Measurements from ENCODE around the gene TNRC6A.
"Not testable (repeated sequence)": the region's sequence is repeated elsewhere in the genome, so short reads cannot be mapped to it uniquely, and the experiment has no call there.

TNRC6A gene

GRCh38 chr16:24807301-24807700 lies 77.8 kb downstream of the TNRC6A start:
- ChIA-PET POLR2A (ENCODE audit: low non-redundant PET) (no interaction called here), CTCF (no interaction called here)
- H3K27ac ChIP-seq: no peak overlapping the region
- DNase-seq (ENCODE audit: low spot score): no peak
- no peak for TF ChIP-seq CTCF (conservative IDR thresholded peaks at IDR 0.05; ENCODE audit: low read depth)

GRCh38 chr16:24810951-24811843 lies 81.7 kb downstream of the TNRC6A start:
- no peak for DNase-seq (ENCODE audit: low spot score)
- TF ChIP-seq CTCF (conservative IDR thresholded peaks at IDR 0.05; ENCODE audit: low read depth): no peak
- no peak overlapping the region for H3K27ac ChIP-seq
- ChIA-PET CTCF (no interaction called here), POLR2A (ENCODE audit: low non-redundant PET) (no interaction called here)

GRCh38 chr16:24812813-24813212 lies 83.4 kb downstream of the TNRC6A start:
- POLR2A ChIA-PET (ENCODE audit: low non-redundant PET); DNase-seq (ENCODE audit: low spot score); CTCF ChIA-PET; H3K27ac ChIP-seq: not testable (repeated sequence)

GRCh38 chr16:24815021-24815420 lies 85.6 kb downstream of the TNRC6A start:
- POLR2A ChIA-PET (ENCODE audit: low non-redundant PET): no interaction called here
- no peak for DNase-seq (ENCODE audit: low spot score)
- no peak overlapping the region for H3K27ac ChIP-seq
- no peak for TF ChIP-seq CTCF (conservative IDR thresholded peaks at IDR 0.05; ENCODE audit: low read depth)
- CTCF ChIA-PET: interaction anchor here (0.6 kb wide), 1 partner anchor 12 kb away, joined by 4 read pairs; no protein-coding TSS in a partner anchor

- DNase-seq (ENCODE audit: low spot score): no peak
- ChIA-PET CTCF (interaction anchor here (0.6 to 0.9 kb wide), 2 partner anchors 9 to 264 kb away, joined by 3 read pairs; no protein-coding TSS in a partner anchor), POLR2A (ENCODE audit: low non-redundant PET) (no interaction called here)
- TF ChIP-seq CTCF (conservative IDR thresholded peaks at IDR 0.05; ENCODE audit: low read depth): no peak
- no peak overlapping the region for H3K27ac ChIP-seq
These were observed 87.2 kb downstream of the TNRC6A start for GRCh38 chr16:24816688-24817087.

- DNase-seq (ENCODE audit: low spot score): no peak
- CTCF ChIA-PET: no interaction called here
- no peak for TF ChIP-seq CTCF (conservative IDR thresholded peaks at IDR 0.05; ENCODE audit: low read depth)
- H3K27ac ChIP-seq: no peak overlapping the region
- POLR2A ChIA-PET (ENCODE audit: low non-redundant PET): no interaction called here
These were observed 90.1 kb downstream of the TNRC6A start for GRCh38 chr16:24819462-24820040.

- ChIA-PET POLR2A (ENCODE audit: low non-redundant PET) (no interaction called here), CTCF (interaction anchor here (0.6 kb wide), 1 partner anchor 307 kb away, joined by 3 read pairs; no protein-coding TSS in a partner anchor)
These were observed 91.1 kb downstream of the TNRC6A start for GRCh38 chr16:24820522-24820921.

More at GRCh38 chr16:24820522-24820921, 91.1 kb downstream of the TNRC6A start:
- DNase-seq (ENCODE audit: low spot score): no peak
- TF ChIP-seq CTCF (conservative IDR thresholded peaks at IDR 0.05; ENCODE audit: low read depth): no peak
- H3K27ac ChIP-seq: no peak overlapping the region

All from RWPE1 (cell line).